GM13977 (cell line): ENCODE measurements around the gene SOCS7.

Source experiments
- DNase-seq: peaks from one replicate; pipeline ENCODE4 v3.0.0; 2012; ENCODE audit warnings: low spot score
- in situ Hi-C: fragments of 300-500 bp; cut with MboI; formaldehyde crosslinking; loops from one replicate; pipeline ENCODE4 v1.12.0; 2022; ENCODE audit warnings: low sequenced_read_pairs, low pct_unique_long_range_greater_than_20kb, mixed read lengths, inconsistent platforms; ENCODE audit not compliant: unreplicated experiment
- TF ChIP-seq, protein P1 (sequence below): IDR thresholded peaks from 2 replicates; pipeline ENCODE4 v1.5.1; 2012; ENCODE audit warnings: mild to moderate bottlenecking, control low read depth; ENCODE audit not compliant: insufficient read depth; ENCODE audit errors: extremely low read depth, missing control alignments

Gene SOCS7

DNA sequence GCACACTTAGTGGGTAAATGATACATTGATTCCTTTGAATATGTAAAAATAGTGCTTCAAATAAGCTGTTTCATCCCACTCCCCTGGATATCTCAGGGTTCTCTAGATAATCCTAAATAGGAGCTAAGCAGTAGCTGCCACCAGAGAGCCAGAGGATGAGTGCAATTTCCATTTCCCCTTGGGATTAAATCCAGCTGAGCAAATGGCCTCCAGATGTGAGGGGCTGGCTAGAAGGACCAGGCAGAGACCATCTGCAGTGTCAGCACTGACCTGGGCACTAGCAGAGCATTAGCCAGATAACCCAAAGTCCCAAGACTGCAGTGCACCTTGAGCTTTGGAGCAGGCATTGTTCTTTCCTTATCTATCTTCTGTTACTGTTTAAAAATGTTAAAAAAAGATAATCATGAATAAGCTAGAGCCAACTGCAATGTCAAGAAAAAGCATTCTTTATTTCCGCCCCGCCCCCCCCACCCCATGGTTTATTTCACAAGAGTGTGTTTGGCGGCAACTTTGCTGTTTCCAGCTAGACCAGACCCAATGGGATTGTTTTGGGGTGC is 27.4 kb upstream of the SOCS7 start:
- no peak for DNase-seq
- in situ Hi-C loops, result no loop called here
- TF ChIP-seq, protein P1, sequence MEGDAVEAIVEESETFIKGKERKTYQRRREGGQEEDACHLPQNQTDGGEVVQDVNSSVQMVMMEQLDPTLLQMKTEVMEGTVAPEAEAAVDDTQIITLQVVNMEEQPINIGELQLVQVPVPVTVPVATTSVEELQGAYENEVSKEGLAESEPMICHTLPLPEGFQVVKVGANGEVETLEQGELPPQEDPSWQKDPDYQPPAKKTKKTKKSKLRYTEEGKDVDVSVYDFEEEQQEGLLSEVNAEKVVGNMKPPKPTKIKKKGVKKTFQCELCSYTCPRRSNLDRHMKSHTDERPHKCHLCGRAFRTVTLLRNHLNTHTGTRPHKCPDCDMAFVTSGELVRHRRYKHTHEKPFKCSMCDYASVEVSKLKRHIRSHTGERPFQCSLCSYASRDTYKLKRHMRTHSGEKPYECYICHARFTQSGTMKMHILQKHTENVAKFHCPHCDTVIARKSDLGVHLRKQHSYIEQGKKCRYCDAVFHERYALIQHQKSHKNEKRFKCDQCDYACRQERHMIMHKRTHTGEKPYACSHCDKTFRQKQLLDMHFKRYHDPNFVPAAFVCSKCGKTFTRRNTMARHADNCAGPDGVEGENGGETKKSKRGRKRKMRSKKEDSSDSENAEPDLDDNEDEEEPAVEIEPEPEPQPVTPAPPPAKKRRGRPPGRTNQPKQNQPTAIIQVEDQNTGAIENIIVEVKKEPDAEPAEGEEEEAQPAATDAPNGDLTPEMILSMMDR, result no peak

GRCh38 chr17:38324772-38325171 is 26.9 kb upstream of the SOCS7 start:
- DNase-seq, result no peak
- in situ Hi-C loops, result no loop called here
- TF ChIP-seq, protein P1, result no peak

- in situ Hi-C loops, result no loop called here
- DNase-seq, result no peak
- TF ChIP-seq, protein P1, result no peak
Measured at GRCh38 chr17:38325221-38325851, 26.3 kb upstream of the SOCS7 start.

DNA sequence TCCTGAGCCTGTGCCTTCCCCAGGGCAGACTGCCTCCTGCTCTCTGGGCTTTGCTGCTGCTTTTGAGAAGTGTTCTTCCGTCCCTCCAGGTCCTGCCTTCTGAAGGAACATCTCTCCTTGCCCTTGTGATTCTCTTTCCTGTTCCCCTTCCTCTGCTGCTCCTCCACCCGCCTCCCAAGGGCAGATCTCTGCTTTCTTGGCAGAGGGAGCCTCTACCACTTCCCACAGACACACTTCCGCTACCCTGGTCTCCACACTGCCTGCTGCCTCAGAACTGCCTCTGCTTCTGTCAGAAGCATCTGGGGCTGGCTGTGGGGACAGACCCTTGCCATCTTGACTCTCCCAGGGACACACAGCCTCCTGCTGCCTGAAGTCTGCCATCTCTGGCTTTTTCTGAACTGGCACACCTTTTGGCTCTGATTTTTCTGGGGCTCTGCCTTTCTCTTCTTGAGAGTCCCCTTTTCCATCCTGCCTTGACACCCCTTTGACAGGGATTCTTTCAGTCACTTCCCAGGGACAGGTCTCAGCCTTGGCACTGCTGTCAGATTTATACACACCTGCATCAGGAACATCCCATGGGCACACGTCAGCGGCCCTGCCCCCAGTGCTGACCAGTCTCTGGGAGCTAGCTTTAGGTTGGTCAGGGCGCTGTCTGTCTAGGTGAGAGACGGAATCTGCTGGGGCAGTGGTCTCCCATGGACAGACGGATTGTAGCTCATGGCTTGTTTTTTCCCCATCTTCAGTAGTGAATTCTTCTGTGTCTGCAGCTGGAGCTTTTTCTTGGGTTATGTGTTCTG is 24.4 kb upstream of the SOCS7 start:
- TF ChIP-seq, protein P1, result no peak
- in situ Hi-C loops, result no loop called here
- no peak for DNase-seq

- TF ChIP-seq, protein P1, result no peak
- no peak for DNase-seq
- in situ Hi-C loops, result no loop called here
Measured at GRCh38 chr17:38327936-38328335, 23.7 kb upstream of the SOCS7 start.

DNA sequence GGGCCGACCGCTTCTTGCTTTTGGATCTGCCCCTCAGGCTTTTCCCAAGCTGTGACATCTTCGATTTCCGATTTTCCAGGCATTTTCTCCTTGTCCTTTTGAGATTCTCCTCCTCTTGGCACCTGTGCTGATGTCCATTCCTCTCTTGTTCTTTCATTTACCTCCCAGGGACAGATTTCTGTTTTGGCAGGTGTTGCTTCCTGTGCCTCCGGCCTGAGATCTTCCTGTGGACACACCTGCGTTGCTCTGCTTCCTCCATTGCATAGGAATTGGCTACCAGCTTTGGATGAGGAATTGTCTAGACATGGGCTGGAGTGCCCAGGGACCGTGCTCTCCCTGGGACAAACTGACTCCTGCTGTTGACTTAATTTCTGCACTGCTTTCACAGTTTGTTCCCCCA is 23.0 kb upstream of the SOCS7 start:
- DNase-seq, result no peak
- in situ Hi-C loops, result no loop called here
- TF ChIP-seq, protein P1, result no peak
